Left lobe of liver (tissue), 2 donors: ENCODE data around the gene TNK2. TPM values are rescaled to one million over a fixed set of nuclear protein-coding genes. Genes with fewer than 3 reads are reported as not detected.

Experiments
- ATAC-seq: fragments of 200-7000 bp; cut with Tn5 transposase; one replicate; pipeline ENCODE4 v1.9.1; 2020; ENCODE audit warnings: mild to moderate bottlenecking, moderate library complexity
- DNase-seq: peaks from one replicate; pipeline ENCODE4 v3.0.0-alpha.2; 2020; ENCODE audit warnings: low spot score
- total RNA-seq: library from RNA; stranded (reverse); gene quantifications from one replicate; pipeline ENCODE4 v1.2.1, GENCODE V29; 2021
- donor health status: DM: no; HTN: no; CAD: no; lungs with moderate emphysema.
- donor health status: DM: no; HTN: yes; CAD: no.

TNK2 gene
- total RNA-seq, 1 donor from 2014 or later: 55.2 TPM

DNA sequence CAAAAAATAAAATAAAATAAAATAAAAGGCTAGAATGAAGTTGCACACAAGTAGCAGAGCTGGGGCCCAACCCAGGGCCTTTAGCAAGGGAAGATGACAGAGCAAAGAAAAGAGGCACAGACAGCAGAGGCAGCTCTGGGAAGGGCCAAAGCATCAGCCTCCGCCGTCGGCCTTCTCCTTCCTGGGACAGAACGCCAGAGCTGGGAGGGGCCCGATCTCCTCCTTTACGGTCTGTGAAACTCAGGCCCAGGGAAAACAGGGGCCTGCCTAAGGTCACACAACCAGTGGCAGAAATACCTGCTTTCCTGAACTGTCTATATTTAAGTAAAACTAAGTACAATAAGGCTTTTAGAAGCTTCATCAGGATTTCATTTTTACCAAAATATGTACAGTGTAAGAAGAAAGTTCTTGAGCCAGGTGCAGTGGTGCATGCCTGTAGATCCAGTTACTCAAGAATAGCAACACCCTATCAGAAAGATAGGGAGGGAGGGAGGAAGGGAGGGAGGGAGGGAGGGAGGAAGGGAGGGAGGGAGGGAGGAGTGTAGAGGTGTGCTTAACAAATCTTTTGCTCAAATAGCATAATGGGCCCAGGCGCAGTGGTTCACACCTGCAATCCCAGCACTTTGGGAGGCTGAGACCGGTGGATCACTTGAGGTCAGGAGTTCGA lies 53.6 kb downstream of the TNK2 start:
- DNase-seq (no peak), ATAC-seq (no peak)

GRCh38 chr3:195853996-195854395 lies 54.4 kb downstream of the TNK2 start:
- DNase-seq (no peak), ATAC-seq (no peak)

DNA sequence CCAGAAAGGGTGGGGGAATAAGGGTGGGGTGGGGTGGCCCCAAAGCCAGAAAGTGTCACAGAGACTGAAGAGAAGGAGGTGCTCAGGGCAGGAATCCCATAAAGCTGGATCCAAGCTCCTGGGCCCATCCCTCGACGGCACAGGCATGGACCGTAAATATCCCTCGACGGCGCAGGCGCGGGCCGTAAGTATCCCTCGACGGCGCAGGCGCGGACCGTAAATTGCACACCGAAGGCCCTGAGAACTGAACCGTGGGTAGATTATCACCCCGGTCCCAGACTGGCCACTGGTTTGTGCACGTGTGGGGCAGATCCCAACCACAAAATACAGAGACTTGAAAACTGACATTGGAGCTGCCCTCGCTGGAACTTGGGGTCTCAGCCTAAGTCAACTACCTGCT lies 55.3 kb downstream of the TNK2 start:
- ATAC-seq: no peak
- no peak for DNase-seq

DNA sequence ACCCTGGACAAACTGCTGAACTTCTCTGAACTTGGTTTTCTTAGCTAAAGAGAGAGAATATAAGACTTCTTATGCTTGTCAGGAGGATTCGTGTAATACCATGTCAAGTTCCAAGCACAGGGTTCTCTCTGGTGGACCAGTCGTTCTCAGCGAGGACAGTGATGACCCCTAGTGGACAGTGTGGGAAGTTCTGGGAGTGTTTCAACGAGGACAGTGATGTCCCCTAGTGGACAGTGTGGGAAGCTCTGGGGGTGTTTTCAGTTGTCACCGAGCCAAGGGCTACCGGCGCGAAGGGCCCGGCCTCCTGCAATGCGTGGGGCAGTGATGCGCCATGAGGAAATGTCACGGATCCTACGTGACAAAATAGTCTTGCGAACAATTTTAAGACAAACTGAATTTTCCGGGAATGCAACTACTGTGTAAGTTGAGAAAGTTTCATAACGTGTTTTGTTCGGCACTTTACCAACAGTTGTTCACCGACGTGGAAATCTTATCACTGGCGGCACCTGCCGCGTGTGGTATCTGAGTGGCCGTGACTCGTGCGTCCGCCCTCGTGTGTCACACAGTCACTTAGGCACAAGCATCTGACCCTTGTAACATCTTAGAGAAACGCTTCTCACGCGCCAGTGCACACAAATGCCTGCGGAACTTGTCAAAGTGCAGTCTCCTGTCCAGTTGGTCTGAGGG lies 57.4 kb downstream of the TNK2 start:
- ATAC-seq (peak; percentile 82), DNase-seq (peak; percentile 90)

GRCh38 chr3:195849322-195850074 lies 58.9 kb downstream of the TNK2 start:
- ATAC-seq (peak; percentile 50), DNase-seq (no peak)

- DNase-seq (peak; percentile 88), ATAC-seq (peak; percentile 75)
Observed at GRCh38 chr3:195847055-195847950, 61.0 kb downstream of the TNK2 start.

- DNase-seq: no peak
Observed at GRCh38 chr3:195845483-195845882, 62.9 kb downstream of the TNK2 start.

GRCh38 chr3:195844671-195845218 lies 63.6 kb downstream of the TNK2 start:
- no peak for DNase-seq
- ATAC-seq: no peak

More at GRCh38 chr3:195845483-195845882, 62.9 kb downstream of the TNK2 start:
- no peak for ATAC-seq

DNA sequence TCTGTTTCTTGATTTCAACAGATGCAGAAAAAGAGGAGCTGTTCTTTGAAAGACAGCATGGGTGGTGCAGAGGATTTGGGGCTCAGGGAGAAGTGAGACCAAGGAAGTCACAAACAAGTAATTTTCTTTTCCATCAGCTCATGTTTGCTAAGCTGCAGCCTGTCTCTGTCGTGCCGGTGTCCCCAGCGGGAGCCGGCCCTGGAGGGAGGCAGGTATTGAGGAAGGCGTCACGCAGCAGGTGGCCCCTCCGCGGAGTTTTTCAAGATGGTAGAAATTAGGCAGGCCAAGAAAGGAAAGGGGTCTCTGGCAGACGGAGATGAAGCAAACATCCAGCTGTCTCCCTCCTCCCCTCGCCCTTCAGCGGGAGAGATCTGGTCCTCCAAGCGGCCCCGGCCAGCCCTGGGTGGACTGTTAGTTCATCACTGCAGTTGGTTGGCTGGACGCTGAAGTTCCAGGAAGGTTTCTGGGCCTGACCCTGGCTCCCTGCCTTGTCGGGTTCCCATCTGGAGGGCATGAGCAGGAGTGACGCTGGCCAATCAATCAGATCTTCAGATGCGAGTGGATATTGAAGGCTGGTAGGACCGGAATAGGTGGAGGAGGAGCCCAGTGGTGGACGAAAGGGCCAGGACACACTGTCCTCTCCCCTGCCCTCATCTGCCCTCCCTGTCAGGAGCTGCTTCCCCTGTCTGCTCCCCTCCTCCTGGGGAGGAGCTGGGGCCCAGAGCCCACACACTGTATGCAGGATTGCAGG lies 68.9 kb downstream of the TNK2 start:
- peak; percentile 95 for ATAC-seq
- peak; percentile 88 for DNase-seq

- no peak for ATAC-seq
- no peak for DNase-seq
Observed at GRCh38 chr3:195838714-195839113, 69.6 kb downstream of the TNK2 start.

GRCh38 chr3:195836476-195837135 lies 71.7 kb downstream of the TNK2 start:
- no peak for DNase-seq
- no peak for ATAC-seq

GRCh38 chr3:195835791-195836190 lies 72.6 kb downstream of the TNK2 start:
- ATAC-seq (no peak), DNase-seq (no peak)

- no peak for DNase-seq
Observed at GRCh38 chr3:195834675-195835583, 73.4 kb downstream of the TNK2 start.

GRCh38 chr3:195829897-195830254 lies 78.5 kb downstream of the TNK2 start:
- peak; percentile 44 for ATAC-seq

More at GRCh38 chr3:195834675-195835583, 73.4 kb downstream of the TNK2 start:
- ATAC-seq: no peak

GRCh38 chr3:195828762-195829161 lies 79.6 kb downstream of the TNK2 start:
- DNase-seq: no peak
- no peak for ATAC-seq

More at GRCh38 chr3:195829897-195830254, 78.5 kb downstream of the TNK2 start:
- DNase-seq: no peak

GRCh38 chr3:195825857-195826804 lies 82.2 kb downstream of the TNK2 start:
- no peak for ATAC-seq
- no peak for DNase-seq

DNA sequence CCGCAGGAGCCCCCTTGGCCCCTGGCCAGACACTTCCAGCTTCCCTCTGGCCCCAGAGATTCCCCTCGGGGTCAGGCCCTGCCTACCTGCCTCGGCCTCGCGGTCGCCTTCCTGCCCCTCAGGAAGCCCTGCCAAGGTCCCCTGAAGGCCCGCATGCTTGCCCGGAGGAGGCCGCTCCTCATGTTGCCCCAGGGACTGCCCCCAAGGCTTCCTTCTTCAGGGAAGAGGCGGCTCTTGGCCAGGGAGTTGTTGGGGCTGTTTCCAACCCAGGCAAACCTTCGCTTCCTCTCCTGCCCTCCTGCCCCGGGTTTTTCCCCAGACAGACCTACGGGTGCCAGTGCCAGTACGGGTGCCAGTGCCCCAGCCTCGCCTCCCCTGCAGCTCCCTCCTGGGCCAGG lies 83.2 kb downstream of the TNK2 start:
- DNase-seq (no peak), ATAC-seq (peak; percentile 45)
